ENCODE data around the gene NBL1. TPM values are rescaled to one million over a fixed set of nuclear protein-coding genes. Genes with fewer than 3 reads are reported as not detected.

NBL1 gene
- total and polyA plus RNA-seq, 2 experiments from 2014 or later = 6.1 to 10.6 TPM

DNA sequence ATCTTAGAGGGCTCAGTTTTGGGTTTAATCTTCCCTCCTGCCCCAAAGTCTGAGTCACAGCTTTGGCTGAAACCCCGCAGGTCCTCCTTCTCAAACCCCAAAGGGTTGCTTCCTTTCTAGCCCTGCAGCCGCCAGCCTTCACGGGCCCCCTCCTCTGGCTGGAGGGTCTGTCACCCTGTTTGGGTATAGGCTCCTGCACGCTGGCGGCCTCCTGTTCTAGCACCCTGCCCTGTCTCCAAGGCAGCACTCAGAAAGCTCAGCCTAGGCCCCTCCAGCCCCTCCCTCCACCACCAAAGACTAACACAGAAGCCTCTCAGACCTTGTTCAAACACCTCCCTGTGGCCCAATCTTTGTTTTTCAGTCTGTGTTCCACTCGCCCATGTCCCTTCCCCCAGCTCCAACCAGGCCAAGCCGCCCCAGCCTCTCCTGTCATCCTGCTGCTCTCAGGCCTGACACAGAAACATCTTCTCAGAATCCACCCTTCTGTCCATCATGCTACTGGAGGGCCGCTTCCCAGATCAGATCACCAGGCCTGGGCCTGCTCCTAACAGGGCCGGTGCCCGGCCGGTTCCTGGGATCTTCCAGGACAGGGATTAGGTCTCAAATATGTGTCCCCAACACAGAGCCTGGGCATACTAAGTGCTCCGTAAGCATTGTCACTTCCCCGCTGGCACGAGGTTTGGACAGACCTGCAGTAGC lies 56.1 kb downstream of the NBL1 start (continued):
- TF ChIP-seq, protein P1, sequence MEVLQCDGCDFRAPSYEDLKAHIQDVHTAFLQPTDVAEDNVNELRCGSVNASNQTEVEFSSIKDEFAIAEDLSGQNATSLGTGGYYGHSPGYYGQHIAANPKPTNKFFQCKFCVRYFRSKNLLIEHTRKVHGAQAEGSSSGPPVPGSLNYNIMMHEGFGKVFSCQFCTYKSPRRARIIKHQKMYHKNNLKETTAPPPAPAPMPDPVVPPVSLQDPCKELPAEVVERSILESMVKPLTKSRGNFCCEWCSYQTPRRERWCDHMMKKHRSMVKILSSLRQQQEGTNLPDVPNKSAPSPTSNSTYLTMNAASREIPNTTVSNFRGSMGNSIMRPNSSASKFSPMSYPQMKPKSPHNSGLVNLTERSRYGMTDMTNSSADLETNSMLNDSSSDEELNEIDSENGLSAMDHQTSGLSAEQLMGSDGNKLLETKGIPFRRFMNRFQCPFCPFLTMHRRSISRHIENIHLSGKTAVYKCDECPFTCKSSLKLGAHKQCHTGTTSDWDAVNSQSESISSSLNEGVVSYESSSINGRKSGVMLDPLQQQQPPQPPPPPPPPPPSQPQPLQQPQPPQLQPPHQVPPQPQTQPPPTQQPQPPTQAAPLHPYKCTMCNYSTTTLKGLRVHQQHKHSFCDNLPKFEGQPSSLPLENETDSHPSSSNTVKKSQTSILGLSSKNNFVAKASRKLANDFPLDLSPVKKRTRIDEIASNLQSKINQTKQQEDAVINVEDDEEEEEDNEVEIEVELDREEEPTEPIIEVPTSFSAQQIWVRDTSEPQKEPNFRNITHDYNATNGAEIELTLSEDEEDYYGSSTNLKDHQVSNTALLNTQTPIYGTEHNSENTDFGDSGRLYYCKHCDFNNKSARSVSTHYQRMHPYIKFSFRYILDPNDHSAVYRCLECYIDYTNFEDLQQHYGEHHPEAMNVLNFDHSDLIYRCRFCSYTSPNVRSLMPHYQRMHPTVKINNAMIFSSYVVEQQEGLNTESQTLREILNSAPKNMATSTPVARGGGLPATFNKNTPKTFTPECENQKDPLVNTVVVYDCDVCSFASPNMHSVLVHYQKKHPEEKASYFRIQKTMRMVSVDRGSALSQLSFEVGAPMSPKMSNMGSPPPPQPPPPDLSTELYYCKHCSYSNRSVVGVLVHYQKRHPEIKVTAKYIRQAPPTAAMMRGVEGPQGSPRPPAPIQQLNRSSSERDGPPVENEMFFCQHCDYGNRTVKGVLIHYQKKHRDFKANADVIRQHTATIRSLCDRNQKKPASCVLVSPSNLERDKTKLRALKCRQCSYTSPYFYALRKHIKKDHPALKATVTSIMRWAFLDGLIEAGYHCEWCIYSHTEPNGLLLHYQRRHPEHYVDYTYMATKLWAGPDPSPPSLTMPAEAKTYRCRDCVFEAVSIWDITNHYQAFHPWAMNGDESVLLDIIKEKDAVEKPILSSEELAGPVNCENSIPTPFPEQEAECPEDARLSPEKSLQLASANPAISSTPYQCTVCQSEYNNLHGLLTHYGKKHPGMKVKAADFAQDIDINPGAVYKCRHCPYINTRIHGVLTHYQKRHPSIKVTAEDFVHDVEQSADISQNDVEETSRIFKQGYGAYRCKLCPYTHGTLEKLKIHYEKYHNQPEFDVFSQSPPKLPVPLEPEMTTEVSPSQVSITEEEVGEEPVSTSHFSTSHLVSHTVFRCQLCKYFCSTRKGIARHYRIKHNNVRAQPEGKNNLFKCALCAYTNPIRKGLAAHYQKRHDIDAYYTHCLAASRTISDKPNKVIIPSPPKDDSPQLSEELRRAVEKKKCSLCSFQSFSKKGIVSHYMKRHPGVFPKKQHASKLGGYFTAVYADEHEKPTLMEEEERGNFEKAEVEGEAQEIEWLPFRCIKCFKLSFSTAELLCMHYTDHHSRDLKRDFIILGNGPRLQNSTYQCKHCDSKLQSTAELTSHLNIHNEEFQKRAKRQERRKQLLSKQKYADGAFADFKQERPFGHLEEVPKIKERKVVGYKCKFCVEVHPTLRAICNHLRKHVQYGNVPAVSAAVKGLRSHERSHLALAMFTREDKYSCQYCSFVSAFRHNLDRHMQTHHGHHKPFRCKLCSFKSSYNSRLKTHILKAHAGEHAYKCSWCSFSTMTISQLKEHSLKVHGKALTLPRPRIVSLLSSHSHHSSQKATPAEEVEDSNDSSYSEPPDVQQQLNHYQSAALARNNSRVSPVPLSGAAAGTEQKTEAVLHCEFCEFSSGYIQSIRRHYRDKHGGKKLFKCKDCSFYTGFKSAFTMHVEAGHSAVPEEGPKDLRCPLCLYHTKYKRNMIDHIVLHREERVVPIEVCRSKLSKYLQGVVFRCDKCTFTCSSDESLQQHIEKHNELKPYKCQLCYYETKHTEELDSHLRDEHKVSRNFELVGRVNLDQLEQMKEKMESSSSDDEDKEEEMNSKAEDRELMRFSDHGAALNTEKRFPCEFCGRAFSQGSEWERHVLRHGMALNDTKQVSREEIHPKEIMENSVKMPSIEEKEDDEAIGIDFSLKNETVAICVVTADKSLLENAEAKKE (CRISPR knock-in tag; IDR thresholded peaks at IDR 0.05) = no peak
- TF ChIP-seq, protein P2, sequence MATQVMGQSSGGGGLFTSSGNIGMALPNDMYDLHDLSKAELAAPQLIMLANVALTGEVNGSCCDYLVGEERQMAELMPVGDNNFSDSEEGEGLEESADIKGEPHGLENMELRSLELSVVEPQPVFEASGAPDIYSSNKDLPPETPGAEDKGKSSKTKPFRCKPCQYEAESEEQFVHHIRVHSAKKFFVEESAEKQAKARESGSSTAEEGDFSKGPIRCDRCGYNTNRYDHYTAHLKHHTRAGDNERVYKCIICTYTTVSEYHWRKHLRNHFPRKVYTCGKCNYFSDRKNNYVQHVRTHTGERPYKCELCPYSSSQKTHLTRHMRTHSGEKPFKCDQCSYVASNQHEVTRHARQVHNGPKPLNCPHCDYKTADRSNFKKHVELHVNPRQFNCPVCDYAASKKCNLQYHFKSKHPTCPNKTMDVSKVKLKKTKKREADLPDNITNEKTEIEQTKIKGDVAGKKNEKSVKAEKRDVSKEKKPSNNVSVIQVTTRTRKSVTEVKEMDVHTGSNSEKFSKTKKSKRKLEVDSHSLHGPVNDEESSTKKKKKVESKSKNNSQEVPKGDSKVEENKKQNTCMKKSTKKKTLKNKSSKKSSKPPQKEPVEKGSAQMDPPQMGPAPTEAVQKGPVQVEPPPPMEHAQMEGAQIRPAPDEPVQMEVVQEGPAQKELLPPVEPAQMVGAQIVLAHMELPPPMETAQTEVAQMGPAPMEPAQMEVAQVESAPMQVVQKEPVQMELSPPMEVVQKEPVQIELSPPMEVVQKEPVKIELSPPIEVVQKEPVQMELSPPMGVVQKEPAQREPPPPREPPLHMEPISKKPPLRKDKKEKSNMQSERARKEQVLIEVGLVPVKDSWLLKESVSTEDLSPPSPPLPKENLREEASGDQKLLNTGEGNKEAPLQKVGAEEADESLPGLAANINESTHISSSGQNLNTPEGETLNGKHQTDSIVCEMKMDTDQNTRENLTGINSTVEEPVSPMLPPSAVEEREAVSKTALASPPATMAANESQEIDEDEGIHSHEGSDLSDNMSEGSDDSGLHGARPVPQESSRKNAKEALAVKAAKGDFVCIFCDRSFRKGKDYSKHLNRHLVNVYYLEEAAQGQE (IDR thresholded peaks at IDR 0.05; ENCODE audit: unreplicated experiment) = no peak
- TF ChIP-seq ZNF331 (CRISPR knock-in tag; IDR thresholded peaks at IDR 0.05; ENCODE audit: low read depth) (no peak), CREB1 (CRISPR knock-in tag; IDR thresholded peaks at IDR 0.05; ENCODE audit: low read depth) (no peak)
- TF ChIP-seq, protein P3, sequence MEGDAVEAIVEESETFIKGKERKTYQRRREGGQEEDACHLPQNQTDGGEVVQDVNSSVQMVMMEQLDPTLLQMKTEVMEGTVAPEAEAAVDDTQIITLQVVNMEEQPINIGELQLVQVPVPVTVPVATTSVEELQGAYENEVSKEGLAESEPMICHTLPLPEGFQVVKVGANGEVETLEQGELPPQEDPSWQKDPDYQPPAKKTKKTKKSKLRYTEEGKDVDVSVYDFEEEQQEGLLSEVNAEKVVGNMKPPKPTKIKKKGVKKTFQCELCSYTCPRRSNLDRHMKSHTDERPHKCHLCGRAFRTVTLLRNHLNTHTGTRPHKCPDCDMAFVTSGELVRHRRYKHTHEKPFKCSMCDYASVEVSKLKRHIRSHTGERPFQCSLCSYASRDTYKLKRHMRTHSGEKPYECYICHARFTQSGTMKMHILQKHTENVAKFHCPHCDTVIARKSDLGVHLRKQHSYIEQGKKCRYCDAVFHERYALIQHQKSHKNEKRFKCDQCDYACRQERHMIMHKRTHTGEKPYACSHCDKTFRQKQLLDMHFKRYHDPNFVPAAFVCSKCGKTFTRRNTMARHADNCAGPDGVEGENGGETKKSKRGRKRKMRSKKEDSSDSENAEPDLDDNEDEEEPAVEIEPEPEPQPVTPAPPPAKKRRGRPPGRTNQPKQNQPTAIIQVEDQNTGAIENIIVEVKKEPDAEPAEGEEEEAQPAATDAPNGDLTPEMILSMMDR (conservative IDR thresholded peaks at IDR 0.05; ENCODE audit: low read depth in 2 of 2) = no peak

Measured in GM23338 (cell line).